Activated CD4-positive, alpha-beta T cell treated with anti-CD3 and anti-CD28 coated beads, Interleukin-2, amount 10 ng/mL, durations not matched to agents 7 days and 5 days (primary cell): ENCODE data around the gene AK4. TPM values are rescaled to one million over a fixed set of nuclear protein-coding genes. Genes with fewer than 3 reads are reported as not detected.

Experiments
- CTCF ChIA-PET: fragments of 350-600 bp; sonication (Branson Sonifier 250); formaldehyde crosslinking; loops from one replicate; lab custom pipeline; 2021; ENCODE audit warnings: antibody characterized with exemption; lab: Charles Lee
- POLR2A ChIA-PET: fragments of 350-600 bp; sonication (Branson Sonifier 250); formaldehyde crosslinking; loops from one replicate; lab custom pipeline; 2021; ENCODE audit warnings: antibody characterized with exemption; lab: Charles Lee
- DNase-seq: peaks from one replicate; pipeline ENCODE4 v3.0.0-alpha.2; 2020
- H3K27ac Mint-ChIP-seq: one replicate; pipeline ENCODE4 v1.8.0; 2021; ENCODE audit warnings: mild to moderate bottlenecking, moderate library complexity, mixed read lengths
- H3K27me3 Mint-ChIP-seq: one replicate; pipeline ENCODE4 v1.8.0; 2021; ENCODE audit warnings: mixed read lengths
- H3K36me3 Mint-ChIP-seq: one replicate; pipeline ENCODE4 v1.8.0; 2021; ENCODE audit warnings: low read depth, mixed read lengths
- H3K4me1 Mint-ChIP-seq: one replicate; pipeline ENCODE4 v1.8.0; 2021; ENCODE audit warnings: mixed read lengths
- H3K4me3 Mint-ChIP-seq: one replicate; pipeline ENCODE4 v1.8.0; 2021; ENCODE audit warnings: mild to moderate bottlenecking, moderate library complexity, mixed read lengths
- H3K9me3 Mint-ChIP-seq: one replicate; pipeline ENCODE4 v1.8.0; 2021; ENCODE audit warnings: mixed read lengths
- total RNA-seq, 2 experiments: library from RNA; stranded (reverse); gene quantifications; one replicate each; pipeline ENCODE4 v1.2.3, GENCODE V29; 2021

The AK4 gene
- total RNA-seq, 2 experiments from 2014 or later = 37.3 to 42.6 TPM

DNA sequence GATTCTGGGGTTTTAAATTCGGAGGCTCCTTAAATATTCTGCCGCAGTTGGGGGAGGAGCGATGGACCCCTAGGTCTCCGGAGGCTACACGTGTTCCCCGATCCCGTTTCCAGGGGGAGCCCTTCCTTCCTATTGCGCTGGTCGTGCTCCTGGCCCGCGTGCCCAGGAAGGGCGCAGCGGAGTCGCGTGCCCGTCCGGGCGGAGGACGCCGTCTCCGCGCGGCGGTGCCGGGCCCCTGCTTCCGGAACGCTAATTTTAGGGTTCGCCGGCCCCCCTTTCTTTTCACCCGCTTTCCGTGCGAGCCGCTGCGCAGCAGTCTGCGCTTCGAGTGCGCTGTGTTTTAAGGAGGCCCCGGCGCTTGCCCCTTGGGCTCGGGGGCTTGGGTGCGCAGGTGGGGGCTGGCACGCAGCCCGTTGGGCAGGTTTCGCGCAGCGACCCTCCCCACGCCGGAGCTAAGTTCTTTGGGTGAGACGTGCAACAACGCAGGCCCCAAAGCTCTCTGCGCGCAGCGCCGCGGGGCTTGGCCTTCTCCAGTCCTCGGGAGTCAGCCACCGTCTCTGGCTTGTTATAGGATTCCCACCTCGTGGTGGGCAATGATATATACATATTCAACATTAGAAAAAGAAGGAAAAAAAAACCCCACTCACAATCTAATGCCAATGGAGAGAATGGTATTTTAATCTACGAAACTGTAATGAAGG lies 117.8 kb downstream of the AK4 start:
- peak; percentile 48 for DNase-seq
- Mint-ChIP-seq H3K27me3 (peaks cover 45% of the 10 kb centered on the region), H3K9me3 (no peaks in the 10 kb centered on the region), H3K27ac (peak overlapping the region; percentile 51), H3K4me3 (peak overlapping the region; percentile 65), H3K36me3 (no peaks in the 10 kb centered on the region), H3K4me1 (peaks cover 21% of the 10 kb centered on the region)
- POLR2A ChIA-PET = no interaction called here
- CTCF ChIA-PET = interaction anchor here (1.0 to 1.2 kb wide), 2 partner anchors 11 to 13 kb away, joined by 3 read pairs; no protein-coding TSS in a partner anchor

DNA sequence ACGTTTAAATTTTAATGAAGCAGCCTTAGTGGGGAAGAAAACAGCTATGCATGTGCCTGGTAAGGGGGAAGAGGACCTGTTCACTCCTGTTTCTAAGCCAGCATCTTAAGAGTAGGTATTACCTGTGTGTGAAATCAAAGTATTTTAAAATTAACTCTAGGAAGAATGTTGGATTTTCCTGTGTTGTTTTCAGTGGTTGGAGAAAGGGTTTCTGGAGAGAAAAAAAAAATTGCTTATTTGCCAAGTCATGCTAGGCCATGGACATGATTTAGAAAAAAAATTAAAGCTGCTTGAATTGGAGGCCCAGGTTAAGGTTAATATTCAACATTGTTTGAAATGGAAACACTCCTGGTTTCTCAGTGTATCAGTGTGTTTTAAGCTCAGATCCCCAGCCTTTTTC lies 118.5 kb downstream of the AK4 start:
- Mint-ChIP-seq H3K27me3 (peaks cover 45% of the 10 kb centered on the region), H3K27ac (no peak overlapping the region), H3K4me3 (peak overlapping the region; percentile 65), H3K9me3 (no peaks in the 10 kb centered on the region), H3K36me3 (no peaks in the 10 kb centered on the region), H3K4me1 (peaks cover 17% of the 10 kb centered on the region)
- POLR2A ChIA-PET = no interaction called here
- DNase-seq = no peak
- CTCF ChIA-PET = interaction anchor here (0.7 to 1.2 kb wide), 2 partner anchors 10 to 12 kb away, joined by 3 to 4 read pairs; no protein-coding TSS in a partner anchor

DNA sequence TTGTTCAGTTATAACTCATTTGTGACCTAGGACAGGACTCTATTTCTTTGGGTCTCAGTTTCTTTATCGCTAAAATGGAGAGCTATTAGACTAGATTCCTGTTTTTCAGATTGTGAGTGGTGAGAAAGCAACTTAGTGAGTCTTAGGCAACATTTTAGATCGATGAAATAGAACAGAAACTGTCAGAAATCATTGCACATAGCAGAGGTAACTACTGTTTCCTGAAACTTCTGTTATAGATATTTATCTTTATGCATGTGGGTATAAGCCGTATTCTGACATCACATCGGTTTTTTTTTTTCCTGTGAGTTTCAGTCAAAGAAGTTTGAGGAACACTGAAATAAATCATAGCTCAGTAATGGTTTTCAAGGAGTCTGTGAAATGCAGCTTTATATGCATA lies 119.3 kb downstream of the AK4 start:
- Mint-ChIP-seq H3K36me3 (no peaks in the 10 kb centered on the region), H3K27me3 (peaks cover 45% of the 10 kb centered on the region), H3K27ac (no peak overlapping the region), H3K4me1 (peaks cover 15% of the 10 kb centered on the region), H3K9me3 (no peaks in the 10 kb centered on the region), H3K4me3 (no peak overlapping the region)
- ChIA-PET POLR2A (no interaction called here), CTCF (no interaction called here)
- DNase-seq = no peak

DNA sequence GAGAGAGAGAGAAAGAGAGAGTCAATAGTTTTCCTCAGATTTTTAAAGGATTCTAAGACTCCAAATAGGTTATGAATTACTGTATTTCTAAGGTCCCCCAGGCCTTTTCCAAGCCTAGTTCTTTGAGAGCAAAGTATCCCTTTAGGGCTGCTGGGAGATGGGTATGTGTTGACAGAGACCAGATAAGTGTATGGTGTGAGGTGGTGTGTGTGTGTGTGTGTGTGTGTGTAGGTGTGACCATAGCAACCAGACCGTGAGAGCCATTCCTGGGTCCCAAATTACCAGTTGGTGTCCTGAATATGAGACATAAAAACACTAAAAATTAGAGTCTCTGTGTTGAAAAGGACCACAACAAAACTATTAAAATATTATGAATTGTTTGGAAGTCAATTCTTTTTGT lies 119.7 kb downstream of the AK4 start:
- peaks cover 45% of the 10 kb centered on the region for H3K27me3 Mint-ChIP-seq
- H3K4me3 Mint-ChIP-seq = no peak overlapping the region
- H3K27ac Mint-ChIP-seq = no peak overlapping the region
- H3K4me1 Mint-ChIP-seq = peaks cover 15% of the 10 kb centered on the region
- H3K36me3 Mint-ChIP-seq = no peaks in the 10 kb centered on the region
- CTCF ChIA-PET = no interaction called here
- no peaks in the 10 kb centered on the region for H3K9me3 Mint-ChIP-seq
- no peak for DNase-seq
- POLR2A ChIA-PET = no interaction called here

DNA sequence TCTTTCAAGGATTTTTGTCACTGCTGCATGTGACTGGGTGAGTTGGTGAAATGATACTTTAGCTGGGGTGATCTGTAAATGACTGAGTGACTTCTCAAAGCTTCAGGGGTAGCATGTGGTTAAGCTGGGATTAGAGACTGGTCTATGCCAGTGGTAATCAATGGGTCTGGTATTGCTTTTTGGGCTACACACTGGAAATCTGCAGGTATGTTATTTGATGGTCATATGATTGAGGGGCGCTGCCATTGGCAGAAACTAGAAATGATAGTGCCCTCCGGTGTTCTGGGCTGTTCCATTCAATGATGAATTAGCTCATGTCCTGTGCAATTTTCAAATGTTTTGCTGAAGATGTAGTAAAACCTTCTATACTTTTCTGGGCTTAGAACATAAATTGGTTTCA lies 121.6 kb downstream of the AK4 start:
- CTCF ChIA-PET = interaction anchor here (1.5 kb wide), 1 partner anchor 8 kb away, joined by 3 read pairs; no protein-coding TSS in a partner anchor
- DNase-seq = no peak
- no peak overlapping the region for H3K27ac Mint-ChIP-seq
- H3K4me3 Mint-ChIP-seq = no peak overlapping the region
- peaks cover 13% of the 10 kb centered on the region for H3K4me1 Mint-ChIP-seq
- no peaks in the 10 kb centered on the region for H3K9me3 Mint-ChIP-seq
- H3K36me3 Mint-ChIP-seq = no peaks in the 10 kb centered on the region
- peaks cover 34% of the 10 kb centered on the region for H3K27me3 Mint-ChIP-seq
- POLR2A ChIA-PET = no interaction called here

DNA sequence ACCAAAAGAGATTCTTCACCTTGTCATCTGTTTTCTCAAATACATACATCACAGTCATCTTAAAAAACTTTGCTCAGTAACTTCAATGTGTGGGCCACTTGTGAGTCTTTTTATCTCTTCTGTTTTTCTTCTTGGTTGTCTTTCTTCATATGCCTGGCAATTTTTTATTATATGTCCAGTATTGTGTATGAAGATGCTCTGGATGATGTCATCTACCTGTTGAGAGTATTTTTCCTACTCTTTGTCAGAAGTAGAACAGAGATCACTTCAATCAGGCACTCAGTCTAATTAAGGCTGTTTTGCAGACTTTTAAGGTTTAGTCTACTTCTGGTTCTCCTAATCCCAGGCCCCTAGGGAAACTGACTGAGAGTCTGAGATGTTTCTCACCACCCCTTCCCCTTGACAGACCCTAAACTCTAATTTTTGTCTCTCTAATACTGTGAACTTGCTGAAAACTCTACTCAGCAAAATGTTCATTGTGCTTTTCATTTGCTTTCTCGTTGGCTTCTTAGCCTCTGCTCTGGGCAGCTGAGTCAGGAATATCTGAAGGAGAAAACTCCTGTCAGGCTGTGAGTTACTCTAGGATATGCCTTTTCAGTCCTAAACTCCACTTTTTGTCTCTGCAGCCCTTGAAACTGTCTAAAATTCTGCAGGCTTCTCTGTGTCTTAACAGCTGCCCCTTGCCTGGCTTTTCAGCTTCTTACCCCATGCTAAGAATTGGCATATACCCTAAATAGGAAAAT lies 128.4 kb downstream of the AK4 start:
- Mint-ChIP-seq H3K4me1 (no peaks in the 10 kb centered on the region), H3K36me3 (no peaks in the 10 kb centered on the region), H3K4me3 (no peak overlapping the region), H3K27me3 (peaks cover 14% of the 10 kb centered on the region), H3K9me3 (no peaks in the 10 kb centered on the region), H3K27ac (no peak overlapping the region)
- ChIA-PET POLR2A (no interaction called here), CTCF (interaction anchor here (0.6 to 0.8 kb wide), 4 partner anchors 15 to 497 kb away, joined by 3 to 4 read pairs (median 4); no protein-coding TSS in a partner anchor)
- no peak for DNase-seq

DNA sequence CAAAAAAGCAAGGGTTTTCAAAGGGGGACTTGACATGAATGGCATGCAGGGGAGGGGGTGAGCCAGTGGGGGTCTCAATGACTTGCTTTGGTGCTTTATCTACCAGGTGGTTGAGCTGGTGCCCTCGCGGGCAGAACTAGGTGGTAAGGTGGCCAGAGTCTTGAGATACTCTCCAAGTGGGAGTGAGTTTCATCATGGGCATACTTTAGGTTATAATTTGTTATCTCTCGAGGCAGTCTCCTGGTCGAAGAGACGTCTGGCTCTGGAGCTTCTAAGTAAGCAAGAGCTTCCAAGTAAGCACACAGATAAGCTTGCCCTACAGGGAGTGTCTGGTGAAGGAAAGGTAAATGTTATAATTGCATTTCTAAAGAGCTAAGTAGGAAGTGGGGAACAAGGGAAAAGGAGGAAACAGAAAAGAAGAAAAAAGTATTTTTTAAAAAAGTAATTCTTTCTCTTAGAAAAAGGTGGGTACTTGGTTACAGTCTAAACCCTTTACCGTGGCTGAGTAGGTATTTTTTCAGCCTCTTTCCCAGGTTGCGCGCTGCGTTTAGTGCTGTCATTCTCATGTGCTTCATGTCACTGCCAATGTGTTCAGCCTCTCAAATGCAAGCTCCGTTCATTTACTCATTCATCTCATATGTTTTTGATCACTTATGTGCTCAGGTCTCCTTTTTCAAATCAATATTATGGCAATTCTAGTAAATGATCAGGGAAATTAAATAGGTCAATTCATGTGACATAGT lies 129.8 kb downstream of the AK4 start:
- DNase-seq = no peak
- no peaks in the 10 kb centered on the region for H3K36me3 Mint-ChIP-seq
- POLR2A ChIA-PET = interaction anchor here (0.7 kb wide), 1 partner anchor 221 kb away, joined by 4 read pairs; no protein-coding TSS in a partner anchor
- H3K9me3 Mint-ChIP-seq = no peaks in the 10 kb centered on the region
- no peak overlapping the region for H3K4me3 Mint-ChIP-seq
- CTCF ChIA-PET = interaction anchor here (1.0 to 1.3 kb wide), 3 partner anchors 8 to 20 kb away, joined by 3 read pairs; no protein-coding TSS in a partner anchor
- H3K27ac Mint-ChIP-seq = no peak overlapping the region
- H3K27me3 Mint-ChIP-seq = peaks cover 14% of the 10 kb centered on the region
- H3K4me1 Mint-ChIP-seq = no peaks in the 10 kb centered on the region

DNA sequence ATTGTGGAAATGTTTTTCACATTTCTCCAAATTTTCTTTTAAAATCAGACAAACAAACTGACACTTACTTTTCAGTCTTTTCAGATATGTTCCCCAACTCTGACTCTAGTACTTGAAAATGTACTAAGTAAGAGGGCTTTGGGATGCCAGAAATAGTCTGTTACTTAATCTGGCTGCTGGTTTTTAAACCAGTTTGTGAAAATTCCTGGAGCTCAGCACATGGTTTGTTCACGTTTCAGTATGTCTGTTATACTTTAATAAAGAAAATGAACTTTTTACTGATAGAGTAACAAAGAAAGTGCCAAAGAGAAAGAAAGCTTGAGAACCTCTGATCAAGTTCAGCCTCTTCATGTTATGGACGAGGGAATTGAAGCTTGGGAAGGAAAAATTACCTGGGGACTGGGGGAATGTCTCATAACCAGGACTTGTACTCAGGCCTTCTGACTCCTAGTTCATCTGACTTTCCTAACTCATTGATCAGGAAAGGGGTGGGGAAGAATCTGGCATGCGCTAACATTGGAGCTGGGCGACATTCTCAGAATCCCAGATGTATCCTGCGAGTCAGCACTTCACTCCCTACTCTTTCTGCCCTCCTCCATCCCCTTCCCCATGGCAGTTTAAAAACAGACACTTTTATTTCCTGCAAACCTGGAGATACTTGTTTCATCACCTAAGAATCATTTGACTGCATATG lies 130.5 kb downstream of the AK4 start:
- Mint-ChIP-seq H3K27me3 (peaks cover 14% of the 10 kb centered on the region), H3K27ac (no peak overlapping the region), H3K9me3 (no peaks in the 10 kb centered on the region), H3K4me3 (no peak overlapping the region), H3K36me3 (no peaks in the 10 kb centered on the region), H3K4me1 (no peaks in the 10 kb centered on the region)
- CTCF ChIA-PET = interaction anchor here (1.0 to 1.3 kb wide), 3 partner anchors 9 to 21 kb away, joined by 3 read pairs; no protein-coding TSS in a partner anchor
- DNase-seq = no peak
- POLR2A ChIA-PET = no interaction called here

DNA sequence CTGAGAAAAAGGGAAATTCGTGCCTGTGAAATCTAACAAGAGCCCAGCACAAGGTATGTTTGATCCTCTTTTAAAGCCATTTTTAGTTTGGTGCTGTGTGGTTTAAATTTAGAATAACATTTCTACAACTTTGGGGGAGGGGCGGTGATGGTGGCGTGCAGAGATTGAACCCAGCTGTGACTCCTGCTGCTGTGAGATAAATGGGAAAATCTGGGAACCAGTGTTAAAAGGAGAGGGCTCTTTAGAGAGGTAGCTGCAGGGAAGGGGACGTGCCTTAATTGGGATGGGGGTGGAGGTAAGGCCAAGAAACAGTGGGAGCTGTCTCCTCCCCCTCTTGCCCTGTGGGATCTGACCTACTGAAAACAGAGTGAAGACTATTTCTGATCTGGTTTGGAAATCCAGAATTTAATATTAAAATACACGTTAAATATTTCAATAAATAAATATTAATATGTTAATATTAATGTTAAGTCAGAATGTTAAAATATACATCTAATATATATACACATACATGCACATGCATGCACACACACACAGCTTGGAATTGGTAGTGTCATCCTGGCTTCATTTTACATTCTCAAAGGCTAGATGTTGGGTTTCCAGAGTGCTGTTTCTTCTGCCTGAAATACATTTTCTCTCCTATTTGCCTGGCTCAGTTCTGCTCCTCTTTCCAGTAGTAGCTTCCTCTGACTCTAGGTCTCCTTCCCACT lies 131.2 kb downstream of the AK4 start:
- Mint-ChIP-seq H3K4me1 (no peaks in the 10 kb centered on the region), H3K27me3 (peaks cover 14% of the 10 kb centered on the region), H3K4me3 (no peak overlapping the region), H3K27ac (no peak overlapping the region), H3K36me3 (no peaks in the 10 kb centered on the region), H3K9me3 (no peaks in the 10 kb centered on the region)
- ChIA-PET POLR2A (no interaction called here), CTCF (interaction anchor here (1.0 kb wide), 1 partner anchor 13 kb away, joined by 3 read pairs; no protein-coding TSS in a partner anchor)
- DNase-seq = no peak
